ENCODE results near the gene LRRC75A.
"Not testable (repeated sequence)": the region's sequence is repeated elsewhere in the genome, so short reads cannot be mapped to it uniquely, and the experiment has no call there.

LRRC75A gene

DNA sequence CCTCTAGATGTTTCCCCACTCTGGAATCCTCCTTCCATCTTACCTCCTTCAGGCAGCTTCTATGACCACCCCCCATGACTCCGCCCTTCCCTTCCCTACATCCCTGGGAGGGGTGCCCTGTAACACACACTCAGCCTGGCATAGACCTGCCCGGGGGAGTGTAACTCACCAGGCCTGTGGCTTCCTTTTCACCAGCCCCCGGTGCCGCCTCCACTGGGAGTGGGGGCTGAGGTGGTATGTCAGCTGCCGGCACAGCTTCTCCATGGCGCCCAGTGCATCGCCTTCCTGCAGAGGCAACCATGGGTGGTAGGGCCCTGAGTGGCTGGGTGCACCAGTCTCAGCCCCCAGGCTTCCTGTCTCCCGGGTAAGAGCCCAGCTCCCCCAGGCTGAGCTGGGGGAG lies 44.3 kb downstream of the LRRC75A start:
- no peak for DNase-seq

DNA sequence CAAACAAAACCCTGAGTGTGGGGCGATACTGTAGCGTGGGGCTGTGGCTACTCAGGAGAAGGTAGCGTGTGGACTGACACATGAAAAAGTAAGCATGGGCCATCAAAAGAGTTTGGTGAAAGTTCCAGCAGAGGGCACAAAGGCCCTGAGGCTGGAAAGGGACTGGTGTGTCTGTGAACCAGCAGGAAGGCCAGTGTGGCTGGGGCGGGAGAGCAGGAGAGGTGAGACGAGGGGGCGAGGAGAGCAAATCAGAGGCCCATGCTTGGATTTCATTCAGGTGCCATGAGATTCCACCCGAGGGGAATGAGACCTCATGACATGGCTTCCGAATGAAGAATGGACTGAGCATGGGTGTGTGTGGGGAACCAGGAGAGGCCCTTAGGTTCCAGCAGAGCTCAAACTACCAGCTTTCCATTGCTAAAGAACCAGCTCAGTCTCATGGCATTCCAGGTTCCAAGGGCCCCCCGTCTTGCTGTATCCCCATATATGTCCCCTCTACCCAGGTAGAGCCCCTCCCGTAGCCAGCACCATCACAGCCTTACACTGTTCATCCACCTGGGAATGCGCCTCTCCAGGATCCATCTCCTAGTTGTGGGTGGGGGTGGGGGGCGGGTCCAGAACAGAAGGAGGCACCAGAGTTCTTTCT lies 45.5 kb downstream of the LRRC75A start:
- DNase-seq, result no peak

DNA sequence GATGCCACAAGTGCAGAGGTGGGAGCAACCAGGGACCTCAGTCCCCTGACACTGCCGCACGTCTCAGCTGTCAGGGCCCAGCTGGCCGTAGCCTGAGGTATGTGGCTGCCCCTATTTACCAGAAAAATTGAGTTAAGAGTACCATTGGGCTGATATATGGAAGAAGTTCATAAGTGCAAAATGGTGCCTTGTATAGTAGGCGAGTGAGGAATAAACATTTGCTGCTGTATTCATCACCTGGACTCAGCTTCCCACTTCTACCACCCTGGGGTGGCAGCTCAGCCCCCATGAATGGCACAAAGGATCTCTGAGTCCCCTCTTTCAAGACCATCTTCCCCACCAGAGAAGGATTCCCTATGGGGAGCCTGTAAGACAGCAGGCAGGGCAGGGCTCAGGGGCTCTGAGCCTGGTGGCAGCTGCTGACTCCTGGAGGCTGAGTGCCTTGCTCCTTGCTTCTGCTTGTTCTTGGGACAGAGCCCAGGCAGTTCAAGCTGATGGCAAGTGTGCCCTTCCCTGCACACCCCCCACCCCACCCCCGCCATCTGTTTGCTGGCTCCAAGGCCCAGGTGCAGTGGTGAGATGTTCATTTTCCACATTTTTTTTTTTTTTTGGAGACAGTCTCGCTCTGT lies 47.6 kb downstream of the LRRC75A start:
- peak; percentile 74 for DNase-seq

DNA sequence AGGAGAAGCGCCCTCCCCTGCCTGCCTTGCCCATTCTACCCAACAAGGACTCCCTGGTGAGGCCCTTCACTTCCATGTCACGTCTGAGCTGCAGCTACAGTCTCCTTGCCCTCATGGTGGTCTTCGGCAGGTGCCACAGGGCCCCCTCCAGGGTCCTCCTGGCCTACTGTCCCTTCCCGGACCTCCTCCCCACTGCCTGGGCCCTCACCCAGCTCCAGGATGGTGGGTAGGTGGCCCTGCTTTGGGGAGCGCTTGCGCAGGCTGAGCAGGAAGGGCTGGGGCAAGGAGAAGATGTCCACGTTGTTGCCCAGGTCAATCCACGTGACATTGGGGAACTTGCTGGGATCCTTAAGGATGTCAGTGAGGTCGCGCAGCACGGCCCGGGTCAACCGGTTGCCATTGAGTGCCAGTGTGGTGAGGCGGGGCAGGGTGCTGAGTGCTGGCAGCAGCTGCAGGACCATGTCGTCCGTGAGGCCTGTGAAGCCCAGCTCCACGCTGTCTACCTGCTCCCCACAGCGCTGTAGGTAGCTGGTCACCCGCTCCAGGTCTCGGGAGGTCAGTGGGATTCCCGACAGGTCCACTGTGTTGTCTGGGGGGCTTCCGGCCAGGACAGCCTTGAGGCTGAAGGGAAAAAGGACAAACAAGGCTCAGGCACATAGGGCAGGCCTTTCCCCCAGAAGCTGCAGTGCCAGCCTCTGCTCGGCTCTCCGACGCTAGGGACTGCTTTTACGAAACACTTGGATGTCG lies 48.3 kb downstream of the LRRC75A start:
- DNase-seq, result no peak

DNA sequence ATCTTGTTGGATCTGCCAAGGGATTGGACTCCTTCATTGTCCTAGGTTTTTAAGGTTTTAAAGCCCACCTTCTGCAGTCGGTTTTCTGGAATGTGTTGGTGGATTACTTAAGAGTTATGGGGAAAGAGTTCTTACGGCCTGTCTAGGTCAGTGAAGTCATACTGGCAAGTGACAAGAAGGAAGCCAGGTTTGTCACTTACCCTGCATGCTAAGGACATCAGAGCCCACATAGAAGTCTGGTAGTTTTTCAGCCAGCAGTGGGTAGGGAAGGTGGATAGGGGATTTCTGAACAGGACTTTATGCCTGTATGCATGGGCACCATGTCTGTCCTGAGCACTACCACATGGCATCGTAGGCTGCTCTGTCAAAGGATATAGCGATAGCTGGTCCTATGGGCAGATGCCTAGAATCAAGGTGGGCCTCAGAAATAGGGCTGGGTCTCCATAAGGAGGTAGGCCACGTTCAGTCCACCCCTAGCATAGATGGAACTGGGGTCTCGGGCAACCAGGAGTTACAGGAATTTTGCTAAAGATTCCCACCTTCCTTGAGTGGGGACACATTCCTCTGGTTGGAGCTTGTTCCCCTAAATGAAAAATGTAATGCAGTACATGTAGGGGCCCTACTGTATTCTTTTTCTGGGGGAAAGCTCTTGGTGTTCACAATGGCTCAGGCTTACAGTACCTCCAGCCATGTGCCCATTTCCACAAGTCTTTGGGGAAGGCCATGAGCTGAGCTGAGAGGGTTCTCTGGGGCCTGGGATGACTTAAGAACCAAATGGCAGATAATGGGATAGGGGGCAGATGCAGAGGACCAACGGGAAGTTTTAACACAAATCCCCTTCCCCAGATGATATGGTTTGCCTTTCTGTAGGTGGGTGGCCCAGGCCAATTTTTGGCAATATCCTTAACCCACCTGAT lies 49.1 kb downstream of the LRRC75A start:
- DNase-seq, result no peak

DNA sequence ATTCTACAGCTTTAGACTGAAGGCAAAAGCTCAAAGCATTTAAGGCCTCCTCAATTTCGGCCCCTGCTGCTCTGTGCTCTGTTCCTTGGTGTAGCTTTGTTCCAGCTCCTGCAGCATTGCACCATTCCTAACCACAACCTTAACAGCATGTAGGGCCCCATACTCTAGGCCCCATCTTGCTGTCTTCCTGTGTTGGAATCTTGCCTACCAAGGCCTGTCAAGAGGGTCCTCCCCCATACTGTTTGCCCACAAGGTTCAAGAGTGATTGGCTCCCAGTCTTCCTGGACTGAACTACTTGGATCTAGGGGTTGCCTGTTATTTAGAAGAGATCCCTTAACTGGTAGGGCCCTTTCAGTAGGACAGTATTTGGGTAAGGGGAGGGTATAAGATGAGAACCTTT lies 49.9 kb downstream of the LRRC75A start:
- no peak for DNase-seq

DNA sequence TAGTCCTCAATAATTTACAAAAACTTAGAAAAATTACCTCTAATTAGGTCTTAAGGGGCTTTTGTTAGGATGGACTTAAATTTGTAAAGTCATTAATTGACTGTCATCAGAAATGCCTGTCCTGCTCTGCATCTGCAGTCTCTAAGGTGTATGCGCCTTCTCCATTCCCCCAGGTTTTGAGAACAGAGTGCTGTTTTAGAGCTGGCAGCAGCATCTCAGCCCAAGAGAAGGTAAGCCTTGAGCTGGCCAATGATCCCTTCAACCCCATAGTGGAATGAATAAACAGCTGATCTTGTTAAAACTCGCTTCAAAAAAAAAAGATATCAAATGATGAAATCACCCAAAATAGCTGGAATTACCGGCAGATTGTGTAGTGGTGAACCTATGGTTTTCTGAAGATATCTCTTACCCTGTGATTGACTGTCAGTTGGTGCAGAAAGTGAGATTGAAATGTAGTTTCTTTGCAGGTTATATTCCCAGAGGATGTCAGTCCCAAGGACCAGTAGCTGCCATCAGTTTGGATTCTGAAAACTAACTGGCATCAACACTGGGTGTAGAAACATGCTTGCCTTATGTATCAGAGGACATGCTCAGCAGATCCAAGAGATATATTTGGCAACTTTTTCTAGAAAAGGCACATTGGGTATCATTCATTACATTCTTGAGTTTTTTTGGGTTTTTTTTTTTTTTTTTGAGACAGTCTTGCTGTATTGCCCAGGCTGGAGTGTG lies 50.9 kb downstream of the LRRC75A start:
- DNase-seq, result no peak

DNA sequence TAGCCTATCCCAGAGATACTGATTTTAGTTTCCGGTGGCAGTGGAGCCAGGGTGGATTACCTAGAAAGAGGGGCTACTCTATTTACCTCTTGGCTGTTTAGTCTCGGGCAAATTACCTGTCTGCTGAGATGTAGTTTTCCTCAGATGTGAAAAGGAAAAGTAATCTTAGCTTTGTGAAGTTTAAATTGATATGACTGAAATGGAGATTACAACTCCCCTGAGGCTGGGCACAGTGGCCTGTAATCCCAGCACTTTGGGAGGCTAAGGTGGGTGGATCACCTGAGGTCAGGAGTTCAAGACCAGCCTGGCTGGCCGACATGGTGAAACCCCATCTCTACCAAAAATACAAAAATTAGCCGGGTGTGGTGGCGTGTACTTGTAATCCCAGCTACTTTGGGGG lies 51.6 kb downstream of the LRRC75A start:
- DNase-seq, result not testable (repeated sequence)

DNA sequence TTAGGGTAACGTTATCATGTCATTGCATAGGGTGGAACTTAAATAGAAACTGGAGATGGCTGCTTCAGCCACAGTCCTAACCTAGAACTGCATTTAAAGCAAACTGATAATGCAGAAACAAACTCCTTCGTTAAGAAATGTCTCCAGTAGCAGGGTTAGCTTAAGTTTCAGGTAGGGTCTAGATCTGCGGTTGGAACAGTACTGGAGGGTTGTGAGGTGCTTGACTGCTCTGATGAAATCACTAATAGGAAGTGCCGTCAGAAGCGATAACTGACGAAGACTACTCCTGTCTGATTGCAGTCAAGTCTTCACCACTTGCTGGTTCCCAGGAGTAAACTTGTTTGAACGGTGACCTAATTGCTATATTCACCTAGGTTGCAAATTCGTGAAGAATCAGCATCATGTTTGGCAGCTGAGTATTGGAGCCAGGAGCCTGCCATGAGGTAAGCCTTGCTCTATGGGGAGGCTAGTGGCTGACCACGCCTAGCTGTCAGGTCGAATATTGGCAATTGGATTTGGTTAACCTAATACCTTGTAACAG lies 52.1 kb downstream of the LRRC75A start:
- no peak for DNase-seq

DNA sequence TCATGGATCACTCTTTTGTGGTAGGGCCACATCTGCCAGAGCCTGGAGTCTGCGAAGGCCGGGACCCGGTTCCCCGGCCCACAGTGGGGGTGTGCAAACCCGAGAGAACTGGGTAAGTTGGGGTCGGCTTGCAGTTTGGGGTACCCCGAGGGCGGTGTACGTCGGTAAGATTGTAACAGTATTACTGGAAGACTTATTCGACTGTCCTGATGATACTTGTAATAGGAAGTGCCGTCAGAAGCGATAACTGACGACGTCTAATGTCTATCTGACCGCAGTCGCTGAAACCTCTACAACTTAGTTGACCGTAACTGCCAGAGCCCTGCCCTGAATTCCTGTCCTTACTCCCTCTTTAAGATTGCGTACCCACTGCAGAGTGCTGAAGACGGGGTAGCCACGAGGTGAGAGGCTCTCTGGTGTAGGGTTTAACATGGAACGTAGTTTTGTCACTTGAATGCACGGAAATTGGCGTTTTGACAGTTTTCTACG lies 52.6 kb downstream of the LRRC75A start:
- DNase-seq, result no peak

DNA sequence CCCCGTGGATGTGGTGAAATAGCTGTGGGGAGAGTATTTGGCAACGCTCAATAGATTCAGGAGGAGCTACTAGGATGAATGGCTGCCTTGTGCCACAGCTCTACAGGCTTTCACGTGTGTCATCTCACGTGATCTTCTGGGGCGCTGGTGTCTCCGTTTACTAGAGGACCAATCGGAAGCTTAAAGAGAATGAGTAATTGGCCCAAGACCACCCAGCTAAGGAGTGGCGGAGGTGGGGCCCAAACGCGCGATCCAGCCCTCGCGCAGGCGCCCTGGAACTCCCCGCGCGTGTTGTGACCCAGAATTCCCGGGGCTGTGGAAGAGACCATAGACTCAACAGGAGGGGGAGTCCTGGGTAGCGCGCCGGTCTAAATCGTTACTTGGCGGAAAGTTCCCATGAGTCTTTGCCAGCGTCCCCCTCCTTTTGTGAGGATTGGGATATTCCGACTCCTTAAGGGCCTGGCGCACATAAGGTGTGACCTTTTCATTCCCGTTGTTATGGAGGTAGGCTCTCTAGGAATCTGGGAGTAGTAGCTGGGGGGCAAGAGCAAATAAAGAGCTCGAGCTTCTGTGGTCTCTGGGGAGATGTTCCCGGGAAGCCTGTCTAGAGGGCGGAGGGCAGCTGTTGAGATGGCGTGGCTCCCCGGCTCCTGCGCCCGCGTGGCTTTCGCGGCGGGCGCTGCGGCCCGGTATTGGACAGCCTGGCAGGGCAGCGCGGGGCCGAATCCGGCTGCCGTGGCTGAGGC lies 53.3 kb downstream of the LRRC75A start:
- peak; percentile 100 for DNase-seq

DNA sequence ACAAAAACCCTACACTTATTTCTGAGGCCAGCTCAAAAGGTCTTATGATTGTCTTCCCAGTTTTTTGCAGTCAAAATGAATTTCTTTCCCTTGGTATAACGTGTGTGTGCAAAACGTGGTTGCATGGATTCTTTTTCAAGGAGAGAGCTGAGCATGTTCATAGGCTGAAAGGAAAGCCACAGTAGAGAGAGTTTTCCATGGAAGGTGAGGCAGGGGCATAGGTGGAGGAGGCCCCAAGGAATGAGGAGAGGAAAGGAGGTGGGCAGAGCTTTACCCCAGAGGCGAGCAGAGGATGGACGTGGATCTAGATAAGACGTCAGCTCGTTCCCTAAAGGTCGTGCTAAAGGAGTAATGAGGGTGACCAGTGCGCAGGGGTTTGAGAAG lies 53.8 kb downstream of the LRRC75A start:
- no peak for DNase-seq

DNA sequence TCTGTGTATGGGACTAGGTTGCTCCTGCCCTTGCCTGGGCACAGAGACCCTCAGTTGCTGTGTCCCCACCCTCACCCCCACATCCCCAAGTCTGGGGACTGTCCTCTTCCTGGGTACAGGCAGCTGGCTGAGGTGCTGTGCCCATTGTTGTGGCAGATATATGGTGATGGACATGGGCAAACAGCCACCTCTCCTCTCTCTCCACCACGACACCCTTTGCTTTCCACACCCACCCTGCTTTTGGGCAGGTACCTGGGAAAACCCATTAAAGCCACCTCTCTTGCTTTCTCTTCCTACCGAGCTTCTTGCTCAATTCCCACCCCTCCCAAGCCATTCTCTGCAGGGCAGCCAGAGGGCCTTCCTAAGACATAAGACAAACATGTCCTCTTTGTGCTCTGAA lies 54.9 kb downstream of the LRRC75A start:
- no peak for DNase-seq

DNA sequence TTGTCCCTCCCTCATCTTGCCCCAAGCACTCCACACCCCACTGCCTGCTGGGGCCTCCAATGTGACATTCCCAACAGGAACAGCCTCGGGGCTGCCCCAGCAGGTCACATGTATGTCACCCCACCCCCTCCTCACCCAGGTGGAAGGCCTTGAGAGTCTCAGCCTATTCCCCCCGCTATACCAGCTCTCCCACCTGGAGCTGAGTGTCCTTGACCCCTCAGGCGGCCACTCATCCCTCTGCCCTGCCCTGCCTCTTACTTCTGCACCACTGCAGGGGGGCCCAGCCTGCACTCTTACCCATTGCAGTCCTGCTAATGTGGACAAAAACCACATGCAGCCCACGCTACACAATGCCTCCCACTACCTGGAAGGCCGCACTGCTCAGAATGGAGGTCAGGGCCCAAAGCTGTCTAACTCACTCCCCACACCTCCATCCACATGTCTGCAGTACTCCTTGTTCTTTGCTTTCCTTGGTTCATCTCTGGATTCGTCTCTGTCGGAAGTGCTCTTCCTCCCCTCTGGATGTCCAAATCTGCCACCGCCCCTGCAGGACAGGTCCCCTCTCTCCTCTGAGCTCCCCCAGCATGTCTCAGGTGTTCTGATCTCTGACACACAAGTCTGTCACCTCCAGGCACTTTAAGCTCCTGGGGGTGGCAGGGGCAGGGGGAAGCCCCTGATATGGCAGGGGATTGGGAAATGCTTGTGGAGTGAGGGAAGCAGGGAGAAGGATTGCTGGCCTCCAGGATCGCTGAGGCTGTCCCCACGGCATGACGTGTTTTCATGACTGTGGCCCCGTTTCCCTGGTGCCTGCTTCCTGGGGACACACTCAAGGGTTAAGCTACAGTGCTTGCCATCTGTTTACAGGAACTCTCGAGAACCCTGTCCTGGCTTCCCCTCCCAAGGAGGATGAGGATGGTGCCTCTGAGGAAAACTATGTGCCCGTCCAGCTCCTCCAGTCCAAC lies 55.8 kb downstream of the LRRC75A start:
- DNase-seq, result no peak

DNA sequence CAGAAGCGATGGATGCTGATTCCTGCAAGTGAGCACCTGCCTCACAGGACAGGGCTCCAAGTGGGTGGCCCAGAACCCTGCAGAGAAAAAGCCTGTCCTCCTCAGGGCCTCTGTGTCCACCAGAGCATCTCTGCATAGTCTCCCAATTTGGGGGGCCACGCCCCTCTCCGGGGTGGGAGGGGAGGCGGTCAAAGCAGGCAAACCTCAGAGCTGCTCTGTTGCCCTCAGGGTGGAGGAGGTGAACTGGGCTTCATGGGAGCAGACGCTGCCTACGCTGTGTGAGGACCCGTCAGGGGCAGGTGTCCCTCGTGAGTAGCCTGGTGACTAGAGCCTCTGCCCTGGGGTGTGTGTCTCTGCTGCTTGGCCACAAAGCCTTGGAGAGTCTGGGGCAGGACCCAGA lies 57.3 kb downstream of the LRRC75A start:
- DNase-seq, result no peak

DNA sequence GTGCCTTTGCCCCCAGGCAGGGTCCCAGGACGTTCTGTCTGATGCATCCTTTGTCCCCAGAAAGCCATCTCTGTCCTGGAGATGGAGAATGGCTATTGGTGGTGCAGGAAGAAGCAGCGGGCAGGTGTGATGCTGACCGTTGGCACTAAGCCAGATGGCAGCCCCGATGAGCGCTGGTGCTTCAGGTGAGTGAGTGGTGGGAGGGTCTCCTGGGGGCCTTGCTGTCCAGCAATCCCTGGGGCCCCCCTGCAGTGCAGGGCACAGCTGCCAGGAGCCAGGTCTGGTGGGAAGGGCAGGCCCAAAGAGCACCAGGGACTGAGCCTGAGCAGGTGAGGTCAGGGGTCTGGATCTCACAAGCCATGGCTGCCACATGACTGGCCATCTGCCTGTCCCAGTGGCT lies 58.5 kb downstream of the LRRC75A start:
- DNase-seq, result no peak

DNA sequence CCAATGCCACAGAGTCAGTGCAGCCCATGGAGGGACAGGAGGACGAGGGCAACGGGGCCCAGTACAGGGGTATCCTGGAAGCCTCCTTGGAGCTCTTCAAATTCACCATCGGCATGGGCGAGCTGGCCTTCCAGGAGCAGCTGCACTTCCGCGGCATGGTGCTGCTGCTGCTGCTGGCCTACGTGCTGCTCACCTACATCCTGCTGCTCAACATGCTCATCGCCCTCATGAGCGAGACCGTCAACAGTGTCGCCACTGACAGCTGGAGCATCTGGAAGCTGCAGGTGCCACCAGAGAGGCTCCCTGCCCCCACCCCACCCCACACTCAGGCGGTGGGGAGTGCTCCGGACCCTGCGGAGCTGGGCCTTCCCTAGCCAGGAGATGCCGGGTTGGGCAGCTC lies 60.0 kb downstream of the LRRC75A start:
- no peak for DNase-seq

DNA sequence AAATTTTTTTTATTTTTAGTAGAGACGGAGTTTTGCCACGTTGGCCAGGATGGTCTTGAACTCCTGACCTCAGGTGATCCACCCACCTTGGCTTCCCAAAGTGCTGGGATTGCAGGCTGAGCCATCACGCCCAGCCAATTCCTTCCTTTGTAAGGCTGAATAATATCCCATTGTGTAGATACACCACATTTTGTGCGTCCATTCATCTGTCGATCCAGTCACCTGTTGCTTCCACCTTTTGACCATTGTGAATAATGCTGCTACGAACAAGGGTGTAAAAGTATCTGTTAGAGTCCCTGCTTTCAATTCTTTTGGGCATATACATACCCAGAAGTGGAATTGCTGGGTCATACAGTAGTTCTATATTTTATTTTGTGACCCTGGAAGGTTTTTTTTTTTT lies 61.3 kb downstream of the LRRC75A start:
- no peak for DNase-seq

DNA sequence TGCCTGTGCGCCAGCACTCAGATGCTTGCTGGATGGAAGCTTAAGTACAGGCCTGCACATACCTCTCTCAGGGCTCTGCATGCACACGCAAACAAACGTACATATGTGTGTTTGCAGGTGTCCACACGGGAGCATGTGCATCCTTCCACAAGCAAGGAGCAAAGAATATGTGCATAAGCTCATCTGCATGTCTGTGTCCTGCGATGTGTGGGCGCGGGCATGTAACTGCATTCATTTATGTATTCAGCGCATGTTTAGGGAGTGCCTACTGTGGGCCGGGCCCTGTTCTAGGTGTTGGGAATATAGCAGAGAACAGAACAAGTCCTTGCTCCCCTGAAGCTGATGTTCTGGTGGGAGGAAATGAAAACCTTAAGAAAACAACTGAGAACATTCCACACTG lies 62.9 kb downstream of the LRRC75A start:
- DNase-seq, result no peak

Measured in NCI-H524 treated with DMSO at 0.1 percent for 48 hours (cell line).